Fibroblast of peridontal ligament (primary cell): ENCODE measurements around the gene MCF2L.
"Not testable (repeated sequence)": the region's sequence is repeated elsewhere in the genome, so short reads cannot be mapped to it uniquely, and the experiment has no call there.

Source experiments
- DNase-seq: peaks from one replicate; pipeline ENCODE4 v3.0.0-alpha.2; 2010; ENCODE audit errors: extremely low read depth

MCF2L gene

DNA sequence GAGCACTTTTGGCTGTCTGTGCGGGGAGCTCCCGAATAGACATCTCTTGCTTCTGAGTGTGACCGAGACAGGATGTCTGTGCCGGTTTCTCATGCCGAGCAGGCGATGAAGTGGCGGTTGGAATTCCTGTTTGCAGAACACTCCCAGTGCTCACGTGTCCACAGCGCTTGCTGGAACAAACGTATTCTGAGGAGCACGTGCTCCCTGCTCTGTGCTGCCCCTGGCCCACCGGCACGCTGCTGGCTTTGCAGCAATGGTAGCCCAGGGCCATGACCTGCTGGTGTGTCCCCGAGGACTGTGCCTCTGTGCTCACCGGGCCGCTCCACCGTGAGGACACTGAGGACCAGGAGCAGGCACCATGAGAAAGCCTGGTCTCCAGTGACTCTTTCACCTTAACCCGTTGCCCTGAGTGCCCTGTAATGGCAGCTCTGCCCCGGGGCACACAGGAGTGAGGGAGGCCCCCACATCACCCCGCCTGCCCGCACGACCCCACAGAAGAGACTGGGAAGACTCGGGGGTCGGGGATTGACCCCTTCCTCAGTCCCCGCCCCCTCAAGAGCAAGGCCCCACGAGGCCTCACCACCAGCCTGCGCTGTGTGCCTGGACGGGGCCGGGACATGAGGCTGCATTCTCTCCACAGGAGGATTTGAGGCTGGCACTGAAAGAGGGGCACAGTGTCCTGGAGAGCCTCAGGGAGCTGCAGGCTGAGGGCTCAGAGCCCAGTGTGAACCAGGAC is 96.6 kb downstream of the MCF2L start:
- DNase-seq: no peak

DNA sequence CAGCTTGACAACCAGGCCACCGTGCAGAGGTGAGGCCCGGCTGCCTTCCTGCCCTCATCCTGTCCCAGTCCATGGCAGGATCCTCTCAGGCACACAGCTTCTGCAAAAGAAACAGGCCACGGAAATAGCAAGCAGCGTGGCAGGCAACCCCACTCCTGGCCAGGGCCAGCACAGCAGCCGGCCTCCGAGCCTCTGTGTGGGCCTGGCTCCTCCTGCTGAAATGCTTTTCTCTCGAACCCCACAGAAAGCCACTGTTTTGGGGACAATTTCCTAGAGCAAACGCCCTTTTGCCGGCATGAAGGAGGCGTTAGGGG is 97.1 kb downstream of the MCF2L start:
- no peak for DNase-seq

DNA sequence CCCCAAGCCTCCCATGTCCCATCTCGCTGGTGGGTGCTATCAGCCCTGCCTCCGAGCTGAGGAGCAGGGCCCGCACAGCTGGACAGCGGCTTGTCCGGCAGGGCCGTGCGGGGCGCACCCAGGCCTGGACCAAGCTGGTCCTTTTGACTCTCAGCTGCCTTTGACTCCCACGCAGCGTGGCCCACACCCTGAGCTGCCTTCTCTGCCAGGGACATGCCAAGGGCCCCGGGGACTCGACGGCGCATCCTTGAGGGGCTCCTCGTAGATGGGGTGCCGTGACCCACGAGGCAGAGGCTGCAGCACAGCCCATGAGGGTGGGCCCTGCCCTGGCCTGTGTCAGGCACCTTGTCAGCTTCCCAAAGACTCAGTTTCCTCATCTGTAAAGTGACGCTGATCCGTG is 97.7 kb downstream of the MCF2L start:
- no peak for DNase-seq

DNA sequence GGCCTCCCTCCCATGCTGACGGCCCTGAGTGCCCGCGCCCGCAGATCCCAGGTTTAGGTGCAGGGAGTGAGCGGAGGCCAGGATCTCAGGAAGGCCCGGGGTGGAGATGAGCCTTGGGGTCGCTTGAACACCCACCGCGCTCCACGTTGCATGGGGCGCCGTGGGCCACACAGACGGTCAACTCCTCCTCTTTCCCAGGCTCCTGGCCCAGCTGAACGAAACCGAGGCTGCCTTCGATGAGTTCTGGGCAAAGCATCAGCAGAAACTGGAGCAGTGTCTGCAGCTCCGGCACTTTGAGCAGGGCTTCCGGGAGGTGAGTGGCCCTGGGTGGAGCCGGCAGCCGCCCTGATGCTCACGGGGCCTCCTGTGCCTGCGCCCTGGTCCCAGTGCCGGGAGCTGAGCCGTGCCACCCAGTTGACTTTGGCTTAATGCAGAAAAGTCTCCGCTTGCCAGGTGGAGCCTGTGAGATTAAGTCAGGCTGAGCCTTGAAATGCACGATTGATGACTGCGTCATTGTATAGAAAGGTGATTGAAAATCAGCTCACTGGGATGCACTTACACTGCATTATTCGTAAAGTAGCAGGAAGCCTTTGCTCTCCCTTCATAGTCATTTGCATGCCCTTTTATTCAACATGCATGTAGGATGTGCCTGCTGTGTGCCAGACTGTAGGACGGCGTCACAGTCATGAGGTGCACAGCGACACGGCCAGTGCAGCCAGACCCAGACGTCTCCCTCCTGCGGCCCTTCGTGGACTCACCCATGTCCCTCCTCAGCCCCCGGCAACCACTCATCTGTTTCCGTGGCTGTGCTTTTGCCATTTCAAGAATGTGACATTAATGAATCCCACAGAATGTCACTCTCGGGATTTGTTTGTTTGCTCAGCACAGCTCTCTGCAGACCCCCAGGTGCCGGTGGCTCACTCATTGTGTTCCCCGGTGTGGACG is 101.1 kb downstream of the MCF2L start:
- DNase-seq: no peak

DNA sequence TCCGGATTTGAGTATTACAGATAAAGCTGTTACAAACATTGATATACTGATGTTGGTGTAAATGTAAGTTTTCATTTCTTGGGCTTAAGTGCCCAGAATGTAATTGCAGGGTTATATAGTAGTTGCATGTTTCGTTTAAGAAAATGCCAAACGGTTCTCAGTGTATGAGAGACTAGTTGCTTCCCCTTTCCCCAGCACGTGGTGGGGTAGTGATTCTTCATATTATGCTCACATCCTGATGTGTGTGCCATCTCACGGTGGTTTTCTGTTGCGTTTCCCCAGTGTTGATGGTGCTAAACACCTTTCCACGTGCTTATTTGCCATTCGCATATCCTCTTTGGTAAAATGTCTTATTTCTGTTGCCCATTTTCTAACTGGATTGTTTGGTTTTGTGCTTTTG is 101.8 kb downstream of the MCF2L start:
- DNase-seq: no peak

DNA sequence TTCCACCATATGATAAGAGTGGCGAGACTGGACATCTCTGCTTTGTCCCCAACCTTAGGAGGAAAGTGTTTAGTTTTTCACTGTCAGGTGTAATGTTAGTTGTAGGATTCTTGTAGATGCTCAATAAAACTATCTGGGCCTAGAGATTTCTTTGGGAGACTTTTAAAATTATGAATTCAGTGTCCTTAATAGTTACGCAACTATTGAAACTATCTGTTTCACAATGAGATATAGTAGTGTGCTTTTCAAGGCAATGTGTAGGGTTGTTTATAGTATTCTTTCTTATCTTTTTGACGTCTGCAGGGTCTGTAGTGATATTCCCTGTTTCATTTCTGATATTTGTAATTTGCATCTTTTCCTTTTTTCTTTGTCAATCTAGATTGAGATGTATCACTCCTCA is 103.4 kb downstream of the MCF2L start:
- DNase-seq: no peak

DNA sequence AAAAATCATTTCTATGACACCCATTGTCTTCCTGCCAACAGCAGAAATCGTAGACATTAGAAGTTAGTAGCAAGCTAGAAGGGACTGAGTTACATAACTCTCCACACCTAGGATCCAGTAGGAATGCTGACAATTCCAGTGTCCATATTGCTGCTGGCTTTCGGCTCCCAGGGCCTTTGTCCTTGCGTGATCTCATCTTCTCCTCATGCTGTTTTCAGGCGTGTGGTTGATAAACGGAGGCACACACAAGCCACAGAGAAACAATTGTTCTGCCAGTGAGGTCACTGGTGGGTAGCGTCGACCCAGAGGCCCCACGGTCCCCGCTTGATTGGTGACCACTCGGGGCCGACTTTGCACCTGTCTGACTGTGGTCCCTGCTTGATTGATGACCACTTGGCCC is 104.9 kb downstream of the MCF2L start:
- DNase-seq: no peak

DNA sequence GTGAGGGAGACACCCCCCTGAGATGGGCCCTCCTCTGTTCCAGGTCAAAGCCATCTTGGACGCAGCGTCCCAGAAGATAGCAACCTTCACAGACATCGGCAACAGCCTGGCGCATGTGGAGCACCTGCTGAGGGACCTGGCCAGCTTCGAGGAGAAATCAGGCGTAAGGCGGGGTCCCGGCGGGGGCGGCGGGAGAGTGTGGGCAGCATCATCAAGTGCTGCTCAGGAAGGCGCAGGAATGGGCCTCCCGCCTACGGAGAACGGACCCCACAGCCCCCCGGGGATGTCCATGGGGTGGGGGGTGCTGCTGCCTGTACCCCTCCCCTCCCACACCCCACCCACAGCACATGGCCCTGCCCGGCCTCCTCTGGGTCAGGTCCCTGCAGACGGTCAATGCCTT is 105.4 kb downstream of the MCF2L start:
- no peak for DNase-seq

DNA sequence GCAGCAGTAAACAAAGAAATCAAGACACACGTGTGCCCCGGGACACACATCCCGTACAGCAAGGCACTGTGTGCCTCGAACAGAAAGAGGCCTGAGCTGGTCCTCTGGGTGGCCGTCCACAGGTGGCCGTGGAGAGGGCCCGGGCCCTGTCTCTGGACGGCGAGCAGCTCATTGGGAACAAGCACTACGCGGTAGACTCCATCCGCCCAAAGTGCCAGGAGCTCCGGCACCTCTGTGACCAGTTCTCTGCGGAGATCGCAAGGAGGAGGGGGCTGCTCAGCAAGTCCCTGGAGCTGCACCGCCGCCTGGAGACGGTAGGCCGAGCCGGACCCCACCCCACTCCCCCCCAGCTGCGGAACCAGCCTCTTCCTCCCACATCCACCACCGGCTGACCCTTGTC is 105.9 kb downstream of the MCF2L start:
- no peak for DNase-seq

DNA sequence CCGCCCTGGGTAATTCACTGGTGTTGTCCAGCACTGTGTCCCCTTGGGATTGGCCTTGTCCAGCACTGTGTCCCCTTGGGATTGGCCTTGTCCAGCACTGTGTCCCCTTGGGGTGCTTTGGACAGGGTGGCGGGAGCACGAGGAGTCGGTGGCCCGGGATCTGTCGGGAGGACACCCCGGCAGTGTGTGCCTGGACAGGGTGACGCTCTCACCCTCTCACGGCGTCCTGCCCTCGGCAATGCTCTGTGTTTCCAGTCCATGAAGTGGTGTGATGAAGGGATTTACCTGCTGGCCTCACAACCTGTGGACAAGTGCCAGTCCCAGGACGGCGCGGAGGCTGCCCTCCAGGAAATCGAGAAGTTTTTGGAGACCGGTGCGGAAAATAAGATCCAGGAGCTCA is 106.7 kb downstream of the MCF2L start:
- no peak for DNase-seq

DNA sequence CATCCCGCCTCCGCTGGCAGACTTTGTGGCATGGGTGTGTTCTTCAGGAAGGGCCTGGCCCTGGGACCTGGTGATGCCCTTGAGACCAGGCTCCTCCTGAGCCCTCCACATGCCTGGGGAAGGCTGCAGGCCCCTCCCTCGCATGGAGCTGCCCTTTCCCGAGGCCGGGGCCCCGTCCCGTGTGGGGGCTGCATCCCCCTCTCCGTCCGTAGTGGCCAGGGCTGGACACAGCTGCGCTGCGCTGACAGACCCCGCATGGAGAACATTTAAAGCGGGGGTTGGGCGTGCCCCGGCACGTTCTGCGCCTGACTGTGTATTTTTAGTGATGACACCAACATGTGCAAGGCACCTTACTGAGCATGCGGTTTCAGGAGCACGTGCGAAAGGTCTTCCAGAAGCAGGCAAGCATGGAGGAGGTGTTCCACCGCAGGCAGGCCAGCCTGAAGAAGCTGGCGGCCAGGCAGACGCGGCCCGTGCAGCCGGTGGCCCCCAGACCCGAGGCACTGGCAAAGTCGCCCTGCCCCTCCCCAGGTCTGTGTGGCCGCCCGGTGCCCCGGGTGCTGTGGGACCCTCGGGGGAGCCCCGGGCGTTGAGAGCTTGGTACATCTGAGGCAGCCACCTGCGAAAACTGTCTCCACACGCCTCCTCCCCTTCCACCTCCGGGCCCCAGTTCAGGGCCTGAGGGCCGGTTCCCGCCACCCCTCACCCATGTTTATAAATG is 107.8 kb downstream of the MCF2L start:
- DNase-seq: no peak

DNA sequence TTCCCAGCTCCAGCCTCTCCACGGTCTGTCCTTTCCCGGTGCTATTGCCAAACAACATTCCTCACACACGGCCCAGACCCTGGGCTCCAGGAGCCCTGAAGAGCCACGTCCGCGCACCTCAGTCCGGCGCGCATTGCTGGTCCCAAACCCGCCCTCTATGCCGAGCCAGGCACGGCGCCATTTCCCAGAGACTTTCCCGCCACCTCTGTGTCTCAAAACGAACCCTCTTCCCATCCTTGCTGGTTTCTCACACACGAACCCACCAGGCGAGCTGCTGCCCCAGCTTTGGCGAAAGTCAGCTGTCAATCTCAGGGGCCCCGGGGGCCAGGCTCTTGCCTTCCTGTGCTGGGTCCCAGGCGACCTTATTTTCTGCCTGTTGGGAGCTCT is 108.5 kb downstream of the MCF2L start:
- no peak for DNase-seq

DNA sequence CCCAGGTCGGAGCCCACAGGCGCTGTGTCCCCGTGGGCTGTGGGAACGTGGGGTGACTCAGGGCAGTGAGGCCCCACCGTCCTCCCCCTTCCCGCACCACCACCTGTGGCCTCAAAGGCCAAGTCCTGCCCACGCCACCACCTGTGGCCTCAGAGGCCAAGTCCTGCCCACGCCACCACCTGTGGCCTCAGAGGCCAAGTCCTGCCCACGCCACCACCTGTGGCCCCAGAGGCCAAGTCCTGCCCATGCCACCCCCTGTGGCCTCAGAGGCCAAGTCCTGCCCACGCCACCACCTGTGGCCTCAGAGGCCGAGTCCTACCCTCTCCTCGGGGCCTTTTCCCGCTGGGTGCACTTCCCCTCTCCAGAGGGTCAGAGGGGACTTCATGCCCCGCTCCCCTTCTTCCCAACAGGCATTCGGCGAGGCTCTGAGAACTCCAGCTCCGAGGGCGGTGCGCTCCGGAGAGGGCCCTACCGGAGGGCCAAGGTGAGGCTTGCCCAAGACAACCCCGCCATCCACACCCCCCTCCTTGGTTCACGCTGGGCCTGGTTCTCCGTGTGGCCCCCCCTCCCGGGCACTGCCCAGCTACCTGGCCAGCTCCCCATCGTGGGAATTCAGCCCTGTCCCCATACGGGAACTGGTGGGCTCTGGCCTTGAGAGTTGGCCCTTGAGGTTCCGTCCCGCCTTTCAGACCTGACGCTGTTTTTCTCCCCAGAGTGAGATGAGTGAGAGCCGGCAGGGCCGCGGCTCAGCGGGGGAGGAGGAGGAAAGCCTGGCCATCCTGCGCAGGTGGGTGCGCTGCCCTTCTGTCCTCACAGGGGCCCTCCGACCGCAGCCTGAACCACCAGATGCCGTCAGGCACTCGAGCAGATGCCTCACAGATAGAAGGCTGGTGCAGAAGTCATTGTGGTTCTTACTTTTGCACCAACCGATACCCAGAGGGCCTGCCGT is 109.2 kb downstream of the MCF2L start:
- no peak for DNase-seq

DNA sequence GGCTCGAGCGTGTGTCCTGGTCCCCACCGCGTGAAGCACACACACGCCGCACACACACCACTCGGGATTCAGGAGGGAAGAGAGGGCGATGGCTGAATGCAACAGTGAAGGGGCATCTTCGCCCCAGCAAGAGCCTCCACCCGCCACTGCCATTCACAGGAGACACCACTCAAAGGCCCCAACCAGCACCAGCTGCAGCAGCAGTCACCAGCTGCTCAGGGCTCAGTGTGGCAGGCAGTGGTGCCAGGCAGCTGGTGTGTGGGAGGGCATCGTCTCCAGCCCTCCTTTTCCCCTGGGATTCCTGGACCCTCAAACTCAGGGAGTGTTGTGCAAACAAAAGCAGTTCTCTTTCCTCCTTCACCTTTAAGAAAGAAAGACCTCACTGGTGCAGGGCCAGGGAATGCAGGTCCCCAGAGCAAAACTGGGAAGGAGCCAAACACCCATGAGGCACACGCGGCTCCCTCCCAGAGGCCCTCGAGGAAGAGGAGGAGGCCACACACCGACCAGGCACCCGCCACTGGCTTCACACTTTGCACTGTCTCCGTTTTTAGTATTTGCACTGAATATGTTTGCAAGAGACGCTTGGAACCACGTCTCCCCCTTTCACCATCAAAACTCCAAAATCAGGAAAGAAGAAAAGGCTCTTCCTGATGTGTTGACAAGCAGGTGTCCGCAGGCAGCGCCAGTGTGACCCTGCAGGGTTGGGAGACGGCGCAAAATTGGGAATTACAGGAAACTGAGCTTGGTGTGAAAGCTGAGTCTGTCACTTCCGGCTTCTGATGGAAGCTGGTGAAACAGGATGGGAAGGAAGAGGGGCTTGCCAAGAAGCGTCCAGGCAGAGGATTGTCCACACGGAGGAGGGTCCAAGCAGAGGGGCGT is 110.1 kb downstream of the MCF2L start:
- no peak for DNase-seq

DNA sequence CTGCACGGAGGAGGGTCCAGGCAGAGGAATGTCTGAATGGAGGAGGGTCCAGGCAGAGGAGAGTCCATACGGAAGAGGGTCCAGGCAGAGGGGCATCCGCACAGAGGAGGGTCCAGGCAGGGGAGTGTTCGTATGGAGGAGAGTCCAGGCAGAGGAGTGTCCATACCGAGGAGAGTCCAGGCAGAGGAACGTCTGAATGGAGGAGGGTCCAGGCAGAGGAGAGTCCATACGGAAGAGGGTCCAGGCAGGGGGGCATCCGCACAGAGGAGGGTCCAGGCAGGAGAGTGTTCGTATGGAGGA is 110.7 kb downstream of the MCF2L start:
- DNase-seq: not testable (repeated sequence)

DNA sequence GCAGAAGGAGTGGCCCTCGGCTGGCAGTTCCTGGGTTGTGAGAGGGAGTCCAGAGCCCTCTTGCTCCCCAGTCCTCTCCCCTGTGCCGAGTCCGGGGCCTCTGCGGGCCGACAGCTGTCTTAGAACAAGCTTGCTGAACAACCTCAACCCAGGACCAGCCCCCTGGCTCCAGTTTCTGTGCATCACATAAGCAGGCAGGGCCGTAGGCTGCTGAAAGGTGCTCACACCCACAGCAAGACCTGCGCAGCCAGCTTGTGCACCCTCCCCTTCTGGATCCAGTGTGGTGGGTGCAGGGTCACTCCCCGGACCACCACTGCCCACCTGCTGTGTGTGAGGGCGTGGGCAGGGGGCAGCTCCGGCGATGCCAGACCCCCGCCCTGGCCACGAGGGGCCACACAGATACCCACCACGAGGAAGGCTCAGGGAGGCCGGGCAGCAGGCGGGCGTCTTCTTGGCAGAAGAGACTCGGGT is 111.4 kb downstream of the MCF2L start:
- no peak for DNase-seq

DNA sequence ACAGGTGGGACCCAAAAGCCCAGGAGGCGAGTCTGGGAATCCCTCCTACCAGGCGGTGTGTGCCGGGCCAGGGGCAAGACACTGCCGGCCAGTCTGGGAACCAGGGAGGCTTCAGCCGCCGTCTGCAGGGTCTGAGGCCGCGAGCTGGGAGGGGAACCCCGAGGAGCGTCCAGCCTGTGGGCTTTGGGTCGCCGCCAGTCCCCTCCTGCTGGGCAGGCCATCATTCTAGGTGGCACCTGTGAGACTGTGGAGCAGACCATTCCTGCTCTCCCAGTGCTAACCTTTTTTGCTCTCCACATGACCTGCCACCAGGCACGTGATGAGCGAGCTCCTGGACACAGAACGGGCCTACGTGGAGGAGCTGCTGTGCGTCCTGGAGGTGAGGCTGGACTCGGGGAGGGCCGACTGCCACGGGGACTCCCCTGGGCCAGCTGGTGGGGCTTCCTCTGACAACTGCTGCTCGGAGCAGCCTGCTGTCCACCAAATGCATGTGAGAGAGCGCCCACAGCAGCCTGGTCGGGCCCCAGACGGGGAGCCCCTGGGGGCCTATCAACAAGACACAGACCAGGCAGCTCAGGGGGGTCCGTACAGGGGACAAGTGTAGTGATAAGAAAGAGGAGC is 112.0 kb downstream of the MCF2L start:
- DNase-seq: no peak

DNA sequence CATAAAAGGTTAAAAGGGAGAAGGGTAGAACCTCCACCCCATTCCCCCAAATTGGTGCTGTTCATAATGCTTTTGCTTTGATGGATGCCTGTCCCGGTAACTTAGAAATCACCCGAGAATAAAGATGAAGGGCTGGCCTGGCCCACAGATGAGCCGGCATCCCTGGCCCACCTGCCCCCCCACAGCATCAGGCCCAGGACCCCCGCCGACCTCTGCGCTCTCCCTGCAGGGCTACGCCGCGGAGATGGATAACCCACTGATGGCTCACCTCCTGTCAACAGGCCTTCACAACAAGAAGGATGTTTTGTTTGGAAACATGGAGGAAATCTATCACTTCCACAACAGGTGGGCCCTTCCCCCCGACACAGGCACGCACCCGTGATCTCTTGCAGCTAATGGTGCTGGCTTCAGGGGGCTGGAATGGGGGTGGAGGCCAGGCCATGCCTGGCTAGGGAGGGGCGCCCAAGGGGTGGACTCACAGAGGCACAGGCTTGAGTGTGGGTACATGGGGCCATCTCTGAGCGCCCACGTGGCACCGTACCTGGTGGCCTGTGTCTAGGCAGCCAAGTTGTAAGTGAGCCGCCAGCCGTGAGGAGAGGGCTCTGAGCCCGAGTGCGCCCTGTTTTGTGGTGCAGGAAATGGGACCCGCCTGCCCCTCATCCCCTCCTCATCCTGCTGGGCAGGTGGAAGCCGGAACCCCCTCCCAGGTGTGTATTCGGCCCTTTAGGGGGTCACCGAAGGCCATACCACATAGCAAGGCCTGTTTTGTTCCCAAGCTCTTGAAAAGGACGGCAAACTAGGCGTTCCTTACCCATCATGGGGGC is 113.4 kb downstream of the MCF2L start:
- DNase-seq: no peak

DNA sequence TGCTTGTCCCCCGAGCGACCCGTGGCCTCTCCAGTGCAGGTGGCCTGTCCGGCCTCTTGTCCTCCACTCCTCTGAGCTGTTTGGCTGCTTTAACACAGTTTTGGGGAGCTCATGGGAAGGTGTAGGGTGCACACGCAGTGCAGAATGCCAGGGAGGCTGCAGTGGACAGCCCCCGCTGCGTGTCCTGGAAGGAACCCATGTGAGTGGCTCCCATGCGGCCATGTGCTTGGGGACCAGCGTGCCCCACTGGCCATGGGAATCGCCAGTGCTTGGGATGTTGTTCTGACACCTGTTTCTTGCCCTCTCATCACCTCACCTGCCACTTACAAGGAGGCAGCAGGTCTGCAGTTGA is 114.0 kb downstream of the MCF2L start:
- no peak for DNase-seq
